Right ventricle myocardium inferior (tissue), 1 donor: ENCODE measurements around the gene FBXO11. TPM values are rescaled to one million over a fixed set of nuclear protein-coding genes. Genes with fewer than 3 reads are reported as not detected.
"Not testable (repeated sequence)": the region's sequence is repeated elsewhere in the genome, so short reads cannot be mapped to it uniquely, and the experiment has no call there.

Source experiments
- ATAC-seq: fragments of 200-7000 bp; cut with Tn5 transposase; one replicate; pipeline ENCODE4 v1.9.1; 2020; ENCODE audit warnings: mild to moderate bottlenecking, moderate library complexity
- DNase-seq: peaks from one replicate; pipeline ENCODE4 v3.0.0; 2021; ENCODE audit errors: missing footprints
- intact Hi-C: fragments of 100-400 bp; cut with DNase I; formaldehyde crosslinking; loops from one replicate; pipeline ENCODE4 v1.11.0; 2022
- total RNA-seq: library from RNA; stranded (reverse); fragmentation: NEBNext Ultra II Directional; extraction: Animal tissue kit (Norgen Biotek cat#: 25700); gene quantifications from one replicate; pipeline ENCODE4 v1.2.1, GENCODE V29; 2021
- donor health status: DM: no; HTN: yes; CAD: no; lungs with severe emphysema.

FBXO11 gene
- total RNA-seq, 1 donor from 2014 or later = 35.6 TPM

- ATAC-seq, DNase-seq, intact Hi-C loops: not testable (repeated sequence)
Measured at GRCh38 chr2:47901892-47902291, 4.4 kb downstream of the FBXO11 start.

DNA sequence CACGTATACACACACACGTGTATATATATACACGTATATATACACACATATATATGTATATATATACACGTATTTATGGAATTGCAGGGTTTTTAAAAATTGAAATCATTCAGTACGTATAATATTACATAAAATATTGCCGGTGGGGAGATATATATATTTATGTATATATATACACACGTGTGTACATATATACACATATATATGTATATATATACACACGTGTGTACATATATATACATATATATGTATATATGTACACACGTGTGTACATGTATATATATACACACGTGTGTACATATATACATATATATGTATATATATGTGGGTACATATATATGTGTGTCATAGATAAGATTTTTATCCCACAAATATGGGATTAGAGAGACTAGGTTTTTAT is 5.4 kb downstream of the FBXO11 start:
- ATAC-seq (no peak), DNase-seq (no peak)
- intact Hi-C loops = no loop called here

DNA sequence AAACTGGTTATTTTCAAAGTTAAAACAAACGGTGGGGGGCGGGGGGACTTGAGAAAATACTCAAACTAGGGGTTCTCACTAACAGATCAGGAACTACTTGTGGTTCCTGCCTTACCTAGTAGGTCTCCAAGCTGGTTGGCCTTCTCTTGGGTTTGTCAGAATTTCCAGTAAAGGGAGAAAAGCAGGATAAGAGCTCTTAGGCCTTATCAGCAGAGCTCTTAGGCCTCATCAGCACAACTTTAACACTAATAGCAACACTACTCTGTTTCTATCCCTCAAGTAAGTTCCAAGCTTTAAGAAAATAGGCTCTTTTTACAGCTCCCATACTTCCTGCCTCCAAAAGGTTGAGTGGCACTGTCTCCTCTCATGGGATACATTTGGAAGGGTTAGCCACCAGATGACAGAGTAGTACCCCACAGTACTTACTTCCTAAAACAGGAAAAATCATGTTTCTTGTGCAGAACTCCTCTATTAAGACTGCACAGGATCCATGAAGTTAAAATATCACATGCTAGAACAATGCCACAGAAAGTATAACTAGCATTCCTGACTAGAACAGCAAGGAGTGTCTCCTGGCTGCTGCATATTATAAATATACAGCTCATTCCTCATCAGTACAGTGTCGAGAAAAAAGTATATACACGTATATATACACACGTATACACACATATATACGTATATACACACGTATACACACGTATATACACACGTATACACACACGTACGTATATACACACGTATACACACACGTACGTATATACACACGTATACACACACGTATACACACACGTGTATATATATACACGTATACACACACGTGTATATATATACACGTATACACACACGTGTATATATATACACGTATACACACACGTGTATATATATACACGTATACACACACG is 6.1 kb downstream of the FBXO11 start:
- ATAC-seq = no peak
- intact Hi-C loops = no loop called here

DNA sequence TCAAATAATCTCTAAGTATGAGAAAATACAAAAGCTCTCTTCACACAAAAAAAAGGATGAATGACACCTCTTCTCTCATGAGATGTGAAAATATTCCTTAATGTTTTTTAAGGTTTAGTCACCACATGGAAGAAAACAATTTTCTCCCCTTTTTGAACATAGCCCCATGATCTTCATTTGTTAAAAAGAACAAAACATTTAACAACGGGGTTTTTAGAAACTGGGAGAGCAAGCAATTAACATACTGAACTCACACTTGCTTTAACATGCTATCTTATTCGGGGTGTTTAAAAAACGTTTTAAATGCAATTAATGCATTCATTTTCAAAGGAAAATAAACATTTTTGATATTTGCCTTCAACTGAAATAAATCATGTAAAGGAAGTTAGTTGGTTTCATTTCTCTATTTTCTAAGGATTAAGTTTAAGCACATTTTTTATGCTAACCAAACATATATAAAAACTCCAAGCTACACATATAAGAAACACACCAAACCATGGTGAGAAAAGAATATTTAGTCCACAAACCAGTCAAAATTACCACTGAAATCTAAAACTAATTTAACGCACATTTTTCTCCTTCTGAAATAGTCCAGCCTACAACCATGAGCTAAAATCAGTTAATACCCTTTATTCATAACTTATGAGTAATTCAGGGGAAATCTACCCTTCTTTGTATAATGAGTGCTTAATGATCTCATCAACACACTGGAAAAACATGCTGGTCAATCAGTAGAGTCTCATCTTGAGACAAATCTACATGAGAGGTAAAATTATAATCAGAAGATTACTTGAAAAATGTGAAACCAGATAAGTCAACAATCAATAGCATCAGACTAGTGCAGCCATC is 8.2 kb downstream of the FBXO11 start:
- intact Hi-C loops = no loop called here
- no peak for ATAC-seq
- DNase-seq = no peak

More for the DNA sequence above, 6.1 kb downstream of the FBXO11 start:
- no peak for DNase-seq

GRCh38 chr2:47897191-47897882 is 9.0 kb downstream of the FBXO11 start:
- ATAC-seq, intact Hi-C loops, DNase-seq: not testable (repeated sequence)

DNA sequence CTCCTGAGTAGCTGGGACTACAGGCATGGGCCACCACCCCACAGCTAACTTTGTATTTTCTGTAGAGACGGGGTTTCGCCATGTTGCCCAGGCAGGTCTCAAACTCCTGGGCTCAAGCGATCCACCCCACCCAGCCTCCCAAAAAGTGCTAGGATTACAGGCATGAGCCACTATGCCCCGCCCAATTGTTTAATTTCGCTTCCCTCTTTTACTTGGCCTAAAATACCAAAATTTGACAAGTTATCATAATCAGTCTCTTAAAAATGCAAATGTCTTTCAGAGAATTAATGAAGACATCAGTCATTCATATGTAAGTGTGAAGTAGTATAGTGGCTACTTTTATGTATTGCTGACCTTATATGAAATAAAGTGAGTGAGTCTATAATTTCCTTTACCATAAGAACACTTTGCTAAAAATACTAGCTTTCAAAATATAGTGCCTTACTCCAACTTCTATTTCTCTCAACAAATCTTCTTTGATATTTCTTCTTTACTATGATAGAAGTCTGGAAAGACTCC is 9.8 kb downstream of the FBXO11 start:
- intact Hi-C loops = no loop called here
- no peak for ATAC-seq
- DNase-seq = no peak

DNA sequence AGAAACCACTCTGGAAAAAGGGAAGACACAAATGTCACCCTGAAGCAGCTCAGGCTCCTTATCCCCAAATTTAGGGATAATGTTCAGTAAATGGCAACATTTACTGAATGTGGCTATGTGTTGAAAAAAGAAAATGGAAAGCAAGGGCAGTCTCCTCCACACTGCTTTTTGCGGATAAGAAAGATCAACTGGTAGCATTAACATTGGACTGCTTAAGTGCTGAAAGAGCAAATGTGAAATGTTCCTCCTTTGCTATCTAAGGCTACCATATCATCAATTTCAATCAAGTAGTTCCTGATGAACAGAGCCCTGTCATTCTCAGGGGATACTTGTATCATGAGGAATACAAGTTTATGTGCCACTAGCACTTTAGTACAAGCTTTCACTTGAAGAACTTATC is 12.5 kb downstream of the FBXO11 start:
- intact Hi-C loops = no loop called here
- DNase-seq (no peak), ATAC-seq (no peak)

- no peak for ATAC-seq
- intact Hi-C loops = no loop called here
Measured at GRCh38 chr2:47892338-47892730, 14.0 kb downstream of the FBXO11 start.

DNA sequence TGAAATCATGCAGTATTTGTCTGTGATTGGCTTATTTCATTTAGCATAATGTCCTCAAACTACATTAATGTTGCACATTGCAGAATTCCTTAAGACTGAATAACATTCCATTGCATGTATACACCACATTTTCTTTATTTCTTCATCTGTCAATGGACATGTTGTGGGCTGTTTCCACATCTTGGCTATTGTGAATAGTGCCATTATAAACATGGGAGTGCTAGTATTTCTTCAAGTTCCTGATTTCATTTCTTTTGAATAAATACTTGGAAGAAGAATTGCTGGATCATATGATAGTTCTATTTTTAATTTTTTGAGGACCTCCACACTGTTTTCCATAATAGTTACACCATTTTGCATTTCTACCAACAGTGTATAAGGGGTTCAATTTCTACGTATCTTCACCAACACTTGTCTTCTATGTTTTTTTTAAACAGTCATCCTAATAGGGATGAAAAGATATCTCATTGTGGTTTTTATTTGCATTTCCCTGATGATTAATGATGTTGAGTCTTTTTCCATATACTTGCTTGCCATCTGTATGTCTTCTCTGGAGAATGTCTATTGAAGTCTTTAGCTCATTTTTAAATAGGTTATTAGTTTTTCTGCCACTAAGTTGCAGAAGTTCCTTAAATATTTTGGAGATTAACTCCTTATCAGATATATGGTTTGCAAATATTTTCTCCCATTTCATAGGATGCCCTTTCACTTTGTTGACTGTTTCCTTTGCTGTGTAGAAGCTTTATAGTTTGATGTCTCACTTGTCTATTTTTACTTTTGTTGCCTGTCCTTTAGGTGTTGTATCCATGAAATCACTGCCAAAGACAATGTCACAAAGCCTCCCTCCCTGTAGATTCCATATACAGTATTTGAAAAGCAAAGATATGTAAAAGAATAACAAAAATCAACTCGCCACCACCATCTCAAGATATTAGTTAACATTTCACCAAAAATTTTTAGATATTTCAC is 14.6 kb downstream of the FBXO11 start:
- no peak for ATAC-seq
- no peak for DNase-seq
- intact Hi-C loops = no loop called here

More at GRCh38 chr2:47892338-47892730, 14.0 kb downstream of the FBXO11 start:
- DNase-seq = no peak

- ATAC-seq (no peak), DNase-seq (no peak)
- intact Hi-C loops = no loop called here
Measured at GRCh38 chr2:47890711-47891368, 15.5 kb downstream of the FBXO11 start.

- DNase-seq = no peak
- ATAC-seq = no peak
- intact Hi-C loops = no loop called here
Measured at GRCh38 chr2:47888581-47889280, 17.6 kb downstream of the FBXO11 start.

DNA sequence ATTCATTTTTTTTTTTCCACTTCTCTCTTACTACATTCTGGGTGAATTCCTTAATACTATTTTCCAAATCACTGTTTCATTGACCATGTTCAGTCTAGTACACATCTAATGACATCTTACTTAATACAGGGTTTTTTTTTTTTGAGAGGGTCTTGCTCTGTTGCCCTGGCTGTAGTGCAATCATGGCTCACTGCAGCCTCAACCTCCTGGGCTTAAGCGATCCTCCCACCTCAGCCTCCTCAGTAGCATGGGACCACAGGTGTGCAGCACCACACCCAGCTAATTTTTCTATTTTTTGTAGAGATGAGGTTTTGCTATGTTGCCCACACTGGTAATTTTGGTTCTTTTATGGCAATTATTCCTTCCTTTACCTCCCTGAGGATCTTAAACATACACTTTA is 29.4 kb downstream of the FBXO11 start:
- ATAC-seq (no peak), DNase-seq (no peak)
- intact Hi-C loops = no loop called here

- ATAC-seq (no peak), DNase-seq (no peak)
- intact Hi-C loops = no loop called here
Measured at GRCh38 chr2:47872941-47873340, 33.4 kb downstream of the FBXO11 start.

- intact Hi-C loops = no loop called here
- no peak for ATAC-seq
- DNase-seq = no peak
Measured at GRCh38 chr2:47870641-47871540, 35.4 kb downstream of the FBXO11 start.

GRCh38 chr2:47869859-47870595 is 36.3 kb downstream of the FBXO11 start:
- intact Hi-C loops = loop anchor here (5.0 kb wide), 2 partner anchors 37 to 552 kb away; partner anchors contain the start of gene FBXO11
- DNase-seq (no peak), ATAC-seq (no peak)
